HEK293 (cell line): Measurements from ENCODE around the gene MNT.

Experiments
- FEZF1 ChIP-seq: fragments of 450-650 bp; formaldehyde crosslinking; IDR thresholded peaks from 2 replicates; pipeline ENCODE4 v1.5.1; 2016; ENCODE audit warnings: missing biosample characterization, missing genetic modification characterization
- GLIS1 ChIP-seq: fragments of 450-650 bp; formaldehyde crosslinking; IDR thresholded peaks from 2 replicates; pipeline ENCODE4 v1.5.1; 2016; ENCODE audit warnings: missing biosample characterization, missing genetic modification characterization
- KLF10 ChIP-seq: fragments of 450-650 bp; IDR thresholded peaks from 2 replicates; pipeline ENCODE4 v1.5.1; 2018; ENCODE audit warnings: missing biosample characterization, mild to moderate bottlenecking, missing genetic modification characterization
- KLF7 ChIP-seq: fragments of 450-650 bp; formaldehyde crosslinking; IDR thresholded peaks from 2 replicates; pipeline ENCODE4 v1.5.1; 2016; ENCODE audit warnings: missing biosample characterization, missing genetic modification characterization, borderline replicate concordance
- KLF8 ChIP-seq: fragments of 450-650 bp; formaldehyde crosslinking; IDR thresholded peaks from 2 replicates; pipeline ENCODE4 v1.5.1; 2016; ENCODE audit warnings: missing biosample characterization, missing genetic modification characterization
- SCRT2 ChIP-seq: fragments of 450-650 bp; formaldehyde crosslinking; IDR thresholded peaks from 2 replicates; pipeline ENCODE4 v1.5.1; 2016; ENCODE audit warnings: missing biosample characterization, missing genetic modification characterization
- SP3 ChIP-seq: fragments of 450-650 bp; formaldehyde crosslinking; IDR thresholded peaks from 2 replicates; pipeline ENCODE4 v1.5.1; 2016; ENCODE audit warnings: missing biosample characterization, missing genetic modification characterization
- TCF7L2 ChIP-seq: IDR thresholded peaks from 2 replicates; pipeline ENCODE4 v1.6.1; 2011; ENCODE audit warnings: low read depth, mild to moderate bottlenecking, inconsistent platforms, low read length, moderate library complexity, borderline replicate concordance
- YY1 ChIP-seq: fragments of 450-650 bp; formaldehyde crosslinking; IDR thresholded peaks from 2 replicates; pipeline ENCODE4 v1.5.1; 2018; ENCODE audit warnings: missing biosample characterization, missing genetic modification characterization
- ZFP37 ChIP-seq: fragments of 450-650 bp; formaldehyde crosslinking; IDR thresholded peaks from 2 replicates; pipeline ENCODE4 v1.5.1; 2016; ENCODE audit warnings: missing biosample characterization, missing genetic modification characterization
- ZNF174 ChIP-seq: fragments of 450-650 bp; formaldehyde crosslinking; IDR thresholded peaks from 2 replicates; pipeline ENCODE4 v1.5.0; 2017; ENCODE audit warnings: missing biosample characterization, mild to moderate bottlenecking, missing genetic modification characterization
- ZNF175 ChIP-seq: fragments of 450-650 bp; formaldehyde crosslinking; IDR thresholded peaks from 2 replicates; pipeline ENCODE4 v1.5.1; 2016; ENCODE audit warnings: missing biosample characterization, missing genetic modification characterization
- ZNF211 ChIP-seq: fragments of 450-650 bp; formaldehyde crosslinking; IDR thresholded peaks from 2 replicates; pipeline ENCODE4 v1.5.1; 2016; ENCODE audit warnings: low read depth, missing biosample characterization, missing genetic modification characterization
- ZNF302 ChIP-seq: fragments of 450-650 bp; formaldehyde crosslinking; IDR thresholded peaks from 2 replicates; pipeline ENCODE4 v1.5.1; 2016; ENCODE audit warnings: missing biosample characterization, missing genetic modification characterization, low read depth
- ZNF37A ChIP-seq: fragments of 450-650 bp; IDR thresholded peaks from 2 replicates; pipeline ENCODE4 v1.5.1; 2018; ENCODE audit warnings: missing biosample characterization, missing genetic modification characterization
- ZNF394 ChIP-seq: fragments of 450-650 bp; formaldehyde crosslinking; IDR thresholded peaks from 2 replicates; pipeline ENCODE4 v1.5.1; 2016; ENCODE audit warnings: missing biosample characterization, missing genetic modification characterization, mild to moderate bottlenecking, moderate library complexity, borderline replicate concordance
- ZNF404 ChIP-seq: fragments of 450-650 bp; formaldehyde crosslinking; IDR thresholded peaks from 2 replicates; pipeline ENCODE4 v1.5.1; 2017; ENCODE audit warnings: missing biosample characterization, missing genetic modification characterization
- ZNF416 ChIP-seq: fragments of 450-650 bp; formaldehyde crosslinking; IDR thresholded peaks from 2 replicates; pipeline ENCODE4 v1.5.1; 2016; ENCODE audit warnings: missing biosample characterization, missing genetic modification characterization
- ZNF521 ChIP-seq: fragments of 450-650 bp; formaldehyde crosslinking; IDR thresholded peaks from 2 replicates; pipeline ENCODE4 v1.5.1; 2017; ENCODE audit warnings: missing biosample characterization, mild to moderate bottlenecking, missing genetic modification characterization
- ZNF544 ChIP-seq: fragments of 450-650 bp; formaldehyde crosslinking; IDR thresholded peaks from 2 replicates; pipeline ENCODE4 v1.5.0; 2017; ENCODE audit warnings: missing biosample characterization, missing genetic modification characterization
- ZNF670 ChIP-seq: fragments of 450-650 bp; formaldehyde crosslinking; IDR thresholded peaks from 2 replicates; pipeline ENCODE4 v1.5.1; 2016; ENCODE audit warnings: missing biosample characterization, missing genetic modification characterization, low read depth
- ZNF701 ChIP-seq: fragments of 450-650 bp; formaldehyde crosslinking; IDR thresholded peaks from 2 replicates; pipeline ENCODE4 v1.5.1; 2016; ENCODE audit warnings: missing biosample characterization, missing genetic modification characterization
- ZNF776 ChIP-seq: fragments of 450-650 bp; formaldehyde crosslinking; IDR thresholded peaks from 2 replicates; pipeline ENCODE4 v1.5.0; 2017; ENCODE audit warnings: missing biosample characterization, missing genetic modification characterization, borderline replicate concordance
- ZNF777 ChIP-seq: fragments of 450-650 bp; formaldehyde crosslinking; IDR thresholded peaks from 2 replicates; pipeline ENCODE4 v1.5.1; 2017; ENCODE audit warnings: missing biosample characterization, missing genetic modification characterization, borderline replicate concordance
- ZSCAN16 ChIP-seq: fragments of 450-650 bp; formaldehyde crosslinking; IDR thresholded peaks from 2 replicates; pipeline ENCODE4 v1.5.1; 2016; ENCODE audit warnings: missing biosample characterization, missing genetic modification characterization
- TF ChIP-seq, protein P1 (sequence below): fragments of 450-650 bp; formaldehyde crosslinking; IDR thresholded peaks from 2 replicates; pipeline ENCODE4 v1.5.1; 2016; ENCODE audit warnings: missing biosample characterization, missing genetic modification characterization
- TF ChIP-seq, protein P2 (sequence below): fragments of 450-650 bp; formaldehyde crosslinking; optimal IDR thresholded peaks from 2 replicates; pipeline ENCODE3; 2016; ENCODE audit warnings: missing biosample characterization, mild to moderate bottlenecking, missing genetic modification characterization
- TF ChIP-seq, protein P3 (sequence below): fragments of 450-650 bp; formaldehyde crosslinking; IDR thresholded peaks from 2 replicates; pipeline ENCODE4 v1.5.1; 2017; ENCODE audit warnings: missing biosample characterization, missing genetic modification characterization
- TF ChIP-seq, protein P4 (sequence below): fragments of 450-650 bp; formaldehyde crosslinking; IDR thresholded peaks from 2 replicates; pipeline ENCODE4 v1.5.1; 2017; ENCODE audit warnings: missing biosample characterization, missing genetic modification characterization
- TF ChIP-seq, protein P5 (sequence below): fragments of 450-650 bp; formaldehyde crosslinking; IDR thresholded peaks from 2 replicates; pipeline ENCODE4 v1.5.1; 2016; ENCODE audit warnings: missing biosample characterization, missing genetic modification characterization
- TF ChIP-seq, protein P6 (sequence below): fragments of 450-650 bp; formaldehyde crosslinking; IDR thresholded peaks from 2 replicates; pipeline ENCODE4 v1.5.1; 2016; ENCODE audit warnings: missing biosample characterization, missing genetic modification characterization

MNT gene

DNA sequence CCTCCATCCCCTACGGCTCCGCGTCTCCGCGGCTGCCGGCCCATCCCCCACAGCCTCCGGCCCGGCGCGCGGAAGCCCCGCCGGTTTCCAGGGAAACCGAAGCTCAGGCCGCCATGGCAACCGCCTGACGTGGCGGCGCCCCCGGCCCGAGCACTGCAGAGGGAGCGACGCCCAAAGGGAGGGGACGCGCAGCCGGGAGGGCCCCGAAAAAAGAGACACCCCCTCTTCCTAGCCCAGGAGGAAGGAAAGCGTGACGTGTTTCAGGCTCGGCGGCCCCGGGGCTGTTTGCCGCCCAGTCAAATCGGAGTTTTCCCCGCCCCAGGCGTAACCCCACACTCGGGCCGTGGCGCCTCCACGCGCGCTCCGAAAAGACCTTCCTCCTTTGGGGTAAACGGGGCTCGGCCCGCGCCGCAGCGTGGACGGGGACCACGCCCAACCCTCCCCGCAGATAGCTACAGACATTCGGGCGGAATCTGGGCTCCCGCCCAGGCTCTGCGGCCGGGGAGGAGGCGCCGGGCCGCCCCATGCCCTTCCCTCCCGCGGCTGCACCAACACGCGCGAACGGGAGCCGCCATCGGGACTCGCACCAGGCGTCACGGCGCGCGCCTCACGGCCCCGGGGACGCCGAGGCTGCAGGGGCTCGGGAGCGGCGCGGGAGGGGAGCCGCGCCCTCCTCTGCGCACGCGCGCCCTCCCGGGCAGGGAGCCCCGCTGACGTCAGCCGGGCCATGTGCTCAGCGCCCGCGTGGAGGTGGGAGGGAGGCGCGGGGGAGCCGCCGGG lies 7.5 kb downstream of the MNT start (continued):
- TF ChIP-seq, protein P1, sequence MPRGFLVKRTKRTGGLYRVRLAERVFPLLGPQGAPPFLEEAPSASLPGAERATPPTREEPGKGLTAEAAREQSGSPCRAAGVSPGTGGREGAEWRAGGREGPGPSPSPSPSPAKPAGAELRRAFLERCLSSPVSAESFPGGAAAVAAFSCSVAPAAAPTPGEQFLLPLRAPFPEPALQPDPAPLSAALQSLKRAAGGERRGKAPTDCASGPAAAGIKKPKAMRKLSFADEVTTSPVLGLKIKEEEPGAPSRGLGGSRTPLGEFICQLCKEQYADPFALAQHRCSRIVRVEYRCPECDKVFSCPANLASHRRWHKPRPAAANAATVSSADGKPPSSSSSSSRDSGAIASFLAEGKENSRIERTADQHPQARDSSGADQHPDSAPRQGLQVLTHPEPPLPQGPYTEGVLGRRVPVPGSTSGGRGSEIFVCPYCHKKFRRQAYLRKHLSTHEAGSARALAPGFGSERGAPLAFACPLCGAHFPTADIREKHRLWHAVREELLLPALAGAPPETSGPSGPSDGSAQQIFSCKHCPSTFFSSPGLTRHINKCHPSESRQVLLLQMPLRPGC: peak; percentile 72; the same call in 1 of the 2 replicates
- TF ChIP-seq, protein P2, sequence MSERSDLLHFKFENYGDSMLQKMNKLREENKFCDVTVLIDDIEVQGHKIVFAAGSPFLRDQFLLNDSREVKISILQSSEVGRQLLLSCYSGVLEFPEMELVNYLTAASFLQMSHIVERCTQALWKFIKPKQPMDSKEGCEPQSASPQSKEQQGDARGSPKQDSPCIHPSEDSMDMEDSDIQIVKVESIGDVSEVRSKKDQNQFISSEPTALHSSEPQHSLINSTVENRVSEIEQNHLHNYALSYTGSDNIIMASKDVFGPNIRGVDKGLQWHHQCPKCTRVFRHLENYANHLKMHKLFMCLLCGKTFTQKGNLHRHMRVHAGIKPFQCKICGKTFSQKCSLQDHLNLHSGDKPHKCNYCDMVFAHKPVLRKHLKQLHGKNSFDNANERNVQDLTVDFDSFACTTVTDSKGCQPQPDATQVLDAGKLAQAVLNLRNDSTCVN (tag by site-specific recombination): peak; percentile 87
- TF ChIP-seq YY1 (tag by site-specific recombination) (peak; percentile 59; the same call in 1 of the 2 replicates), ZNF174 (tag by site-specific recombination) (no peak), ZFP37 (tag by site-specific recombination) (0 out of 2 replicates have a peak, but pooled peaks have one; percentile 39), SP3 (tag by site-specific recombination) (peak; percentile 72), TCF7L2 (no peak), ZNF416 (tag by site-specific recombination) (no peak), KLF7 (peak; percentile 95), GLIS1 (tag by site-specific recombination) (no peak; the same call in 1 of the 2 replicates), ZNF701 (tag by site-specific recombination) (no peak), ZNF302 (tag by site-specific recombination) (no peak), ZNF175 (no peak), ZNF394 (tag by site-specific recombination) (peak; percentile 53; the same call in 1 of the 2 replicates), ZNF670 (tag by site-specific recombination) (no peak), ZNF777 (tag by site-specific recombination) (peak; percentile 57; the same call in 1 of the 2 replicates), ZNF404 (tag by site-specific recombination) (no peak), KLF10 (peak; percentile 83), SCRT2 (tag by site-specific recombination) (0 out of 2 replicates have a peak, but pooled peaks have one; percentile 15), ZNF521 (tag by site-specific recombination) (no peak), ZSCAN16 (tag by site-specific recombination) (no peak), ZNF776 (tag by site-specific recombination) (no peak), ZNF37A (tag by site-specific recombination) (no peak), ZNF544 (tag by site-specific recombination) (no peak), KLF8 (peak; percentile 94), ZNF211 (tag by site-specific recombination) (no peak), FEZF1 (tag by site-specific recombination) (no peak)
- TF ChIP-seq, protein P3, sequence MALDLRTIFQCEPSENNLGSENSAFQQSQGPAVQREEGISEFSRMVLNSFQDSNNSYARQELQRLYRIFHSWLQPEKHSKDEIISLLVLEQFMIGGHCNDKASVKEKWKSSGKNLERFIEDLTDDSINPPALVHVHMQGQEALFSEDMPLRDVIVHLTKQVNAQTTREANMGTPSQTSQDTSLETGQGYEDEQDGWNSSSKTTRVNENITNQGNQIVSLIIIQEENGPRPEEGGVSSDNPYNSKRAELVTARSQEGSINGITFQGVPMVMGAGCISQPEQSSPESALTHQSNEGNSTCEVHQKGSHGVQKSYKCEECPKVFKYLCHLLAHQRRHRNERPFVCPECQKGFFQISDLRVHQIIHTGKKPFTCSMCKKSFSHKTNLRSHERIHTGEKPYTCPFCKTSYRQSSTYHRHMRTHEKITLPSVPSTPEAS (tag by site-specific recombination): no peak
- TF ChIP-seq, protein P4, sequence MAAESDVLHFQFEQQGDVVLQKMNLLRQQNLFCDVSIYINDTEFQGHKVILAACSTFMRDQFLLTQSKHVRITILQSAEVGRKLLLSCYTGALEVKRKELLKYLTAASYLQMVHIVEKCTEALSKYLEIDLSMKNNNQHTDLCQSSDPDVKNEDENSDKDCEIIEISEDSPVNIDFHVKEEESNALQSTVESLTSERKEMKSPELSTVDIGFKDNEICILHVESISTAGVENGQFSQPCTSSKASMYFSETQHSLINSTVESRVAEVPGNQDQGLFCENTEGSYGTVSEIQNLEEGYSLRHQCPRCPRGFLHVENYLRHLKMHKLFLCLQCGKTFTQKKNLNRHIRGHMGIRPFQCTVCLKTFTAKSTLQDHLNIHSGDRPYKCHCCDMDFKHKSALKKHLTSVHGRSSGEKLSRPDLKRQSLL (tag by site-specific recombination): no peak
- TF ChIP-seq, protein P5, sequence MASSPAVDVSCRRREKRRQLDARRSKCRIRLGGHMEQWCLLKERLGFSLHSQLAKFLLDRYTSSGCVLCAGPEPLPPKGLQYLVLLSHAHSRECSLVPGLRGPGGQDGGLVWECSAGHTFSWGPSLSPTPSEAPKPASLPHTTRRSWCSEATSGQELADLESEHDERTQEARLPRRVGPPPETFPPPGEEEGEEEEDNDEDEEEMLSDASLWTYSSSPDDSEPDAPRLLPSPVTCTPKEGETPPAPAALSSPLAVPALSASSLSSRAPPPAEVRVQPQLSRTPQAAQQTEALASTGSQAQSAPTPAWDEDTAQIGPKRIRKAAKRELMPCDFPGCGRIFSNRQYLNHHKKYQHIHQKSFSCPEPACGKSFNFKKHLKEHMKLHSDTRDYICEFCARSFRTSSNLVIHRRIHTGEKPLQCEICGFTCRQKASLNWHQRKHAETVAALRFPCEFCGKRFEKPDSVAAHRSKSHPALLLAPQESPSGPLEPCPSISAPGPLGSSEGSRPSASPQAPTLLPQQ (tag by site-specific recombination): no peak; the same call in 1 of the 2 replicates
- TF ChIP-seq, protein P6, sequence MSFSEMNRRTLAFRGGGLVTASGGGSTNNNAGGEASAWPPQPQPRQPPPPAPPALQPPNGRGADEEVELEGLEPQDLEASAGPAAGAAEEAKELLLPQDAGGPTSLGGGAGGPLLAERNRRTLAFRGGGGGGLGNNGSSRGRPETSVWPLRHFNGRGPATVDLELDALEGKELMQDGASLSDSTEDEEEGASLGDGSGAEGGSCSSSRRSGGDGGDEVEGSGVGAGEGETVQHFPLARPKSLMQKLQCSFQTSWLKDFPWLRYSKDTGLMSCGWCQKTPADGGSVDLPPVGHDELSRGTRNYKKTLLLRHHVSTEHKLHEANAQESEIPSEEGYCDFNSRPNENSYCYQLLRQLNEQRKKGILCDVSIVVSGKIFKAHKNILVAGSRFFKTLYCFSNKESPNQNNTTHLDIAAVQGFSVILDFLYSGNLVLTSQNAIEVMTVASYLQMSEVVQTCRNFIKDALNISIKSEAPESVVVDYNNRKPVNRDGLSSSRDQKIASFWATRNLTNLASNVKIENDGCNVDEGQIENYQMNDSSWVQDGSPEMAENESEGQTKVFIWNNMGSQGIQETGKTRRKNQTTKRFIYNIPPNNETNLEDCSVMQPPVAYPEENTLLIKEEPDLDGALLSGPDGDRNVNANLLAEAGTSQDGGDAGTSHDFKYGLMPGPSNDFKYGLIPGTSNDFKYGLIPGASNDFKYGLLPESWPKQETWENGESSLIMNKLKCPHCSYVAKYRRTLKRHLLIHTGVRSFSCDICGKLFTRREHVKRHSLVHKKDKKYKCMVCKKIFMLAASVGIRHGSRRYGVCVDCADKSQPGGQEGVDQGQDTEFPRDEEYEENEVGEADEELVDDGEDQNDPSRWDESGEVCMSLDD (tag by site-specific recombination): peak; percentile 99
